Germinal center (tissue), 1 donor: ENCODE data around the gene TMEM52.
A peak's percentile ranks its signal among the peaks of the same experiment; 100 is the strongest.

Source experiments
- DNase-seq: peaks from one replicate; pipeline ENCODE4 v3.0.0; 2012; ENCODE audit warnings: mixed read lengths, low spot score

The TMEM52 gene

GRCh38 chr1:1926886-1927660 lies 8.0 kb upstream of the TMEM52 start:
- DNase-seq: no peak

- DNase-seq: no peak
Observed at GRCh38 chr1:1926346-1926811, 7.3 kb upstream of the TMEM52 start.

- no peak for DNase-seq
Observed at GRCh38 chr1:1925437-1926345, 6.6 kb upstream of the TMEM52 start.

GRCh38 chr1:1924849-1925248 lies 5.8 kb upstream of the TMEM52 start:
- DNase-seq: no peak

GRCh38 chr1:1924386-1924785 lies 5.3 kb upstream of the TMEM52 start:
- DNase-seq: no peak

- DNase-seq: no peak
Observed at GRCh38 chr1:1922956-1923833, 4.1 kb upstream of the TMEM52 start.

GRCh38 chr1:1922702-1922955 lies 3.5 kb upstream of the TMEM52 start:
- no peak for DNase-seq

GRCh38 chr1:1921901-1922701 lies 3.0 kb upstream of the TMEM52 start:
- no peak for DNase-seq

- DNase-seq: no peak
Observed at GRCh38 chr1:1921459-1921862, 2.4 kb upstream of the TMEM52 start.

GRCh38 chr1:1920608-1921458 lies 1.8 kb upstream of the TMEM52 start:
- DNase-seq: no peak

- no peak for DNase-seq
Observed at GRCh38 chr1:1920057-1920607, 1.1 kb upstream of the TMEM52 start.

GRCh38 chr1:1919304-1920056 lies 401 bp upstream of the TMEM52 start:
- peak; percentile 100 for DNase-seq

- DNase-seq: no peak
Observed at GRCh38 chr1:1917995-1918900, 831 bp downstream of the TMEM52 start.

- DNase-seq: no peak
Observed at GRCh38 chr1:1917304-1917976, 1.6 kb downstream of the TMEM52 start.

- DNase-seq: no peak
Observed at GRCh38 chr1:1916851-1917251, 2.2 kb downstream of the TMEM52 start.

- DNase-seq: no peak
Observed at GRCh38 chr1:1915911-1916840, 2.9 kb downstream of the TMEM52 start.
